ENCODE results near the gene PARD3B.

Gene PARD3B

GRCh38 chr2:204909791-204910190 lies 364.5 kb downstream of the PARD3B start:
- no peak overlapping the region for H3K4me3 ChIP-seq (ENCODE audit: low read depth, low read length)
- H3K27me3 ChIP-seq (replicated peaks): no peaks in the 10 kb centered on the region
- H3K36me3 ChIP-seq (replicated peaks): no peaks in the 10 kb centered on the region
- H3K27ac ChIP-seq: no peak overlapping the region
- TF ChIP-seq CTCF (IDR thresholded peaks at IDR 0.05; ENCODE audit: low read depth, low read length, missing control alignments): no peak
- in situ Hi-C loops (cut with HindIII; ENCODE audit: low pct_ligation_motif_present, low sequenced_read_pairs): no loop called here
- no peak for DNase-seq

GRCh38 chr2:204913312-204913711 lies 368.0 kb downstream of the PARD3B start:
- Histone ChIP-seq H3K27me3 (replicated peaks) (no peaks in the 10 kb centered on the region), H3K4me3 (ENCODE audit: low read depth, low read length) (no peak overlapping the region), H3K36me3 (replicated peaks) (no peaks in the 10 kb centered on the region), H3K27ac (no peak overlapping the region)
- in situ Hi-C loops (cut with HindIII; ENCODE audit: low pct_ligation_motif_present, low sequenced_read_pairs): no loop called here
- no peak for TF ChIP-seq CTCF (IDR thresholded peaks at IDR 0.05; ENCODE audit: low read depth, low read length, missing control alignments)
- no peak for DNase-seq

GRCh38 chr2:204913854-204914464 lies 368.7 kb downstream of the PARD3B start:
- H3K27me3 ChIP-seq (replicated peaks): no peaks in the 10 kb centered on the region
- H3K27ac ChIP-seq: no peak overlapping the region
- no peak for DNase-seq
- no peak overlapping the region for H3K4me3 ChIP-seq (ENCODE audit: low read depth, low read length)
- no peak for TF ChIP-seq CTCF (IDR thresholded peaks at IDR 0.05; ENCODE audit: low read depth, low read length, missing control alignments)
- H3K36me3 ChIP-seq (replicated peaks): no peaks in the 10 kb centered on the region
- in situ Hi-C loops (cut with HindIII; ENCODE audit: low pct_ligation_motif_present, low sequenced_read_pairs): no loop called here

- no peak for TF ChIP-seq CTCF (IDR thresholded peaks at IDR 0.05; ENCODE audit: low read depth, low read length, missing control alignments)
- in situ Hi-C loops (cut with HindIII; ENCODE audit: low pct_ligation_motif_present, low sequenced_read_pairs): no loop called here
- Histone ChIP-seq H3K27ac (no peak overlapping the region), H3K36me3 (replicated peaks) (no peaks in the 10 kb centered on the region), H3K27me3 (replicated peaks) (no peaks in the 10 kb centered on the region), H3K4me3 (ENCODE audit: low read depth, low read length) (no peak overlapping the region)
- DNase-seq: no peak
Observed at GRCh38 chr2:204914708-204915107, 369.4 kb downstream of the PARD3B start.

GRCh38 chr2:204917089-204917701 lies 371.9 kb downstream of the PARD3B start:
- H3K27me3 ChIP-seq (replicated peaks): no peaks in the 10 kb centered on the region
- in situ Hi-C loops (cut with HindIII; ENCODE audit: low pct_ligation_motif_present, low sequenced_read_pairs): no loop called here

More at GRCh38 chr2:204917089-204917701, 371.9 kb downstream of the PARD3B start:
- no peak for DNase-seq
- TF ChIP-seq CTCF (IDR thresholded peaks at IDR 0.05; ENCODE audit: low read depth, low read length, missing control alignments): no peak
- Histone ChIP-seq H3K4me3 (ENCODE audit: low read depth, low read length) (no peak overlapping the region), H3K36me3 (replicated peaks) (no peaks in the 10 kb centered on the region), H3K27ac (no peak overlapping the region)

Data from brain microvascular endothelial cell (primary cell).